Mammary microvascular endothelial cell (primary cell): Measurements from ENCODE around the gene TBC1D3K. TPM values are rescaled to one million over a fixed set of nuclear protein-coding genes. Genes with fewer than 3 reads are reported as not detected.

ENCODE experiments used
- total RNA-seq: library from RNA; depleted of rRNA; stranded (reverse); fragments of >200 nt; gene quantifications from 2 replicates; pipeline ENCODE4 v1.2.3, GENCODE V29; 2015

Gene TBC1D3K
- not detected in 2 replicates for total RNA-seq

DNA sequence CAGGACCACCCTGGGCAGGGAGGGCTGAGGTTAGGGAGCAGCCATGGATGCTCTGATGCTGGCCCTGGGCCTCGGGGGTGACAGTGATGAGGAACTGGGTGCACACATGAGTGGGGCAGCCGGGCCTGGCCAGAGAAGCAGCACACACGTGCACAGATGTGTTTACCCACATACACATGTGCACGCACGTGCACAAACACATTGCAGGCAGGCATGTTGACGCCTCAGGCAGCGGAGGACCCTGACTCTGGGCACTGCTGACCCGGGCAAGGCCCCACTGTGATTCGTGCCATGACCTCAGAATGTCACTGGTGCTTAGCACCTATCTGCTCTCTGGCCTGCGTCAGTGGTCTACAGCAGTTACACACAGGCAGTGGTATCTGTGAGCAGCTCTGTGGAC is at the start of gene TBC1D3K:
Gene TBC1D3K (plus strand): TSS at position 301 of the 400 bp plus-strand sequence. CDS start 1,585 bp downstream, outside the sequence.

Other genes with a start within 250 kb of the TBC1D3K start
- gene HNF1B, start 179.4 kb upstream of the TBC1D3K start, total RNA-seq, result not detected in 2 replicates
- not detected in 2 replicates for gene TBC1D3L, start 64.6 kb downstream of the TBC1D3K start, total RNA-seq
- 1.4 TPM in 1 of 2 replicates, not detected in the other for gene TBC1D3D, start 79.6 kb downstream of the TBC1D3K start, total RNA-seq
- 0.13 and 0.20 TPM in 2 replicates for gene TBC1D3C, start 144.2 kb downstream of the TBC1D3K start, total RNA-seq
- gene TBC1D3E, start 203.5 kb downstream of the TBC1D3K start, total RNA-seq, result 0.89 TPM in 1 of 2 replicates, not detected in the other